HepG2 (cell line): Measurements from ENCODE around the gene INAFM1. TPM values are rescaled to one million over a fixed set of nuclear protein-coding genes. Genes with fewer than 3 reads are reported as not detected.

ENCODE experiments used
- ATAC-seq: fragments of 200-7000 bp; cut with Tn5 transposase; 3 replicates; pipeline ENCODE4 v1.9.1; 2020; ENCODE audit warnings: mild to moderate bottlenecking, moderate library complexity
- BruUV-seq: library from RNA; stranded (reverse); fragments of 400-500 nt; replicated peaks from 2 replicates; lab custom pipeline; 2021; lab: Mats Ljungman, UMichigan
- CTCF ChIA-PET: fragments of 300-600 bp; formaldehyde crosslinking; extraction: SDS; loops from one replicate; lab custom pipeline; 2021; ENCODE audit warnings: low total read pairs, inconsistent platforms, low intra/inter-chr PET ratio; lab: Yijun Ruan, JAX
- POLR2A ChIA-PET: fragments of 350-600 bp; sonication (Branson Sonifier 250); formaldehyde crosslinking; loops from one replicate; lab custom pipeline; 2020; ENCODE audit warnings: antibody characterized with exemption, inconsistent platforms; lab: Yijun Ruan, JAX
- DNase-seq: peaks from one replicate; pipeline ENCODE4 v3.0.0-alpha.2; 2015; ENCODE audit warnings: low spot score
- FAIRE-seq: peaks from 3 replicates; lab custom pipeline; 2011; peaks lifted over from hg19 to GRCh38; lab: Jason Lieb, UNC
- H2AFZ ChIP-seq: one replicate; pipeline ENCODE4 v1.6.1; 2011; ENCODE audit warnings: low read length, inconsistent platforms
- H3K27ac ChIP-seq: fragments of 300-600 bp; 3 replicates; pipeline ENCODE4 v1.8.0; 2011; ENCODE audit warnings: mixed run types, mild to moderate bottlenecking, mixed read lengths, low read length, inconsistent platforms; ENCODE audit not compliant: insufficient read depth; ENCODE audit errors: extremely low read length
- H3K27me3 ChIP-seq, 2 experiments: fragments of 200-600 bp in 1 of 2; 2 replicates in 1 of 2; 3 replicates in 1 of 2; pipeline versions ENCODE4 v1.6.0 to v1.8.0; 2011; ENCODE audit warnings: low read length in 2 of 2, mild to moderate bottlenecking in 2 of 2, moderate library complexity in 2 of 2, inconsistent platforms in 1 of 2; ENCODE audit not compliant: insufficient read depth in 2 of 2, control insufficient read depth in 1 of 2
- H3K36me3 ChIP-seq, 2 experiments: fragments of 200-600 bp in 1 of 2; replicated peaks in 1 of 2; 2 replicates in 1 of 2; 3 replicates in 1 of 2; pipeline versions ENCODE4 v1.5.1 to v1.8.0; 2011; ENCODE audit warnings: low read length in 2 of 2, inconsistent platforms in 1 of 2; ENCODE audit not compliant: insufficient read depth in 2 of 2, control insufficient read depth in 1 of 2
- H3K4me1 ChIP-seq: 2 replicates; pipeline ENCODE4 v1.5.1; 2012; ENCODE audit warnings: low read length, inconsistent platforms; ENCODE audit not compliant: insufficient read depth
- H3K4me2 ChIP-seq: 2 replicates; pipeline ENCODE4 v1.6.0; 2011; ENCODE audit warnings: low read depth, low read length, inconsistent platforms
- H3K4me3 ChIP-seq, 3 experiments: fragments of 200-600 bp in 1 of 3; sonication (generic), shearing (Covaris generic) in 1 of 3; replicated peaks in 1 of 3; 2 replicates each; pipeline ENCODE4 v1.5.1; 2011 to 2016; ENCODE audit warnings: low read length in 3 of 3, inconsistent platforms in 2 of 3, low read depth in 2 of 3, mild to moderate bottlenecking in 2 of 3, control low read depth in 1 of 3, mixed read lengths in 1 of 3; ENCODE audit not compliant: insufficient read depth in 1 of 3
- H3K79me2 ChIP-seq: one replicate; pipeline ENCODE4 v1.6.1; 2011; ENCODE audit warnings: low read length, inconsistent platforms; ENCODE audit not compliant: insufficient read depth
- H3K9ac ChIP-seq: 2 replicates; pipeline ENCODE4 v1.6.0; 2011; ENCODE audit warnings: mild to moderate bottlenecking, low read depth, low read length, inconsistent platforms; ENCODE audit not compliant: insufficient read depth
- H3K9me3 ChIP-seq: 2 replicates; pipeline ENCODE4 v1.5.1; 2012; ENCODE audit warnings: mild to moderate bottlenecking, low read length
- H4K20me1 ChIP-seq: 2 replicates; pipeline ENCODE4 v1.6.0; 2011; ENCODE audit warnings: inconsistent platforms, mild to moderate bottlenecking, low read length, moderate library complexity; ENCODE audit not compliant: insufficient read depth
- ARNT2 ChIP-seq: sonication (generic); formaldehyde crosslinking; IDR thresholded peaks from 2 replicates; pipeline ENCODE4 v1.8.0; 2022; ENCODE audit warnings: mild to moderate bottlenecking, low read depth, missing genetic modification reagents, moderate library complexity
- DPF2 ChIP-seq: sonication (generic); formaldehyde crosslinking; IDR thresholded peaks from 2 replicates; pipeline ENCODE4 v1.4.0; 2020; ENCODE audit warnings: mild to moderate bottlenecking, low read depth, missing genetic modification reagents, borderline replicate concordance
- GATAD2A ChIP-seq: IDR thresholded peaks from 2 replicates; pipeline ENCODE4 v1.6.1; 2016
- HNRNPH1 ChIP-seq: fragments of 200-400 bp; formaldehyde crosslinking; optimal IDR thresholded peaks from 2 replicates; pipeline ENCODE3; 2017; ENCODE audit warnings: mild to moderate bottlenecking, low read depth, low read length
- MYNN ChIP-seq: sonication (generic); formaldehyde crosslinking; IDR thresholded peaks from 2 replicates; pipeline ENCODE4 v1.4.0; 2020; ENCODE audit warnings: mild to moderate bottlenecking, low read depth, missing genetic modification reagents
- SETDB1 ChIP-seq: sonication (generic); formaldehyde crosslinking; IDR thresholded peaks from 2 replicates; pipeline ENCODE4 v1.5.1; 2020; ENCODE audit warnings: missing genetic modification reagents, mild to moderate bottlenecking, borderline replicate concordance
- ZBTB38 ChIP-seq: sonication (generic); formaldehyde crosslinking; IDR thresholded peaks from 2 replicates; pipeline ENCODE4 v1.5.1; 2020; ENCODE audit warnings: mild to moderate bottlenecking, missing genetic modification reagents
- ZIK1 ChIP-seq: sonication (generic); formaldehyde crosslinking; IDR thresholded peaks from 2 replicates; pipeline ENCODE4 v1.5.0; 2020; ENCODE audit warnings: mild to moderate bottlenecking, low read depth, missing genetic modification reagents, borderline replicate concordance
- ZKSCAN1 ChIP-seq: fragments of 150-350 bp; IDR thresholded peaks from 2 replicates; pipeline ENCODE4 v1.6.1; 2014; ENCODE audit warnings: low read length
- ZNF230 ChIP-seq: sonication (generic); formaldehyde crosslinking; IDR thresholded peaks from 2 replicates; pipeline ENCODE4 v1.4.0; 2020; ENCODE audit warnings: mild to moderate bottlenecking, missing genetic modification reagents
- ZNF446 ChIP-seq: sonication (generic); formaldehyde crosslinking; IDR thresholded peaks from 2 replicates; pipeline ENCODE4 v1.5.0; 2020; ENCODE audit warnings: mild to moderate bottlenecking, missing genetic modification reagents
- ZNF468 ChIP-seq: sonication (generic); formaldehyde crosslinking; IDR thresholded peaks from 2 replicates; pipeline ENCODE4 v1.8.0; 2022; ENCODE audit warnings: mild to moderate bottlenecking, moderate library complexity, missing genetic modification reagents
- ZNF672 ChIP-seq: sonication (generic); formaldehyde crosslinking; IDR thresholded peaks from 2 replicates; pipeline ENCODE4 v1.8.1; 2022; ENCODE audit warnings: missing genetic modification reagents
- ZNF720 ChIP-seq: sonication (generic); formaldehyde crosslinking; IDR thresholded peaks from 2 replicates; pipeline ENCODE4 v1.4.0; 2020; ENCODE audit warnings: missing genetic modification reagents
- WGBS: methylation state at CpG from one replicate; pipeline ENCODE4 v1.1.6; 2017; ENCODE audit warnings: low lambda C conversion rate; 5-methylcytosine and 5-hydroxymethylcytosine counted together
- in situ Hi-C: cut with HindIII; loops from 2 replicates; pipeline ENCODE4 v1.10.0; 2017; ENCODE audit warnings: low pct_unique_long_range_greater_than_20kb; ENCODE audit not compliant: extremely low pct_ligation_motif_present
- intact Hi-C: fragments of 100-400 bp; cut with micrococcal nuclease; formaldehyde crosslinking; loops from one replicate; pipeline ENCODE4 v1.10.0; 2022; ENCODE audit not compliant: unreplicated experiment
- polyA plus RNA-seq, 8 experiments: library from polyadenylated mRNA; depleted of rRNA in 3 of 8; stranded (reverse) in 7 of 8; unstranded in 1 of 8; fragments of >200 nt; fragmentation: Illumina TruSeq in 4 of 8; extraction: Trizol in 4 of 8; gene quantifications; 2 replicates each; pipeline versions ENCODE4 v1.2.1 to v1.2.3, GENCODE V29; 2011 to 2016; ENCODE audit warnings: low read depth in 4 of 8, missing spikeins in 1 of 8, mixed read lengths in 1 of 8; ENCODE audit not compliant: insufficient read depth in 1 of 8
- total RNA-seq, 5 experiments: library from RNA; depleted of rRNA; stranded (reverse); fragments of >200 nt; fragmentation: Illumina TruSeq; extraction: Trizol; gene quantifications; 2 replicates each; pipeline ENCODE4 v1.2.3, GENCODE V29; 2016; ENCODE audit warnings: low read depth in 1 of 5
- TF ChIP-seq, protein P1 (sequence below): sonication (generic); formaldehyde crosslinking; IDR thresholded peaks from 2 replicates; pipeline ENCODE4 v1.8.0; 2022; ENCODE audit warnings: mild to moderate bottlenecking, missing genetic modification reagents, moderate library complexity
- TF ChIP-seq, protein P2 (sequence below): sonication (generic); formaldehyde crosslinking; IDR thresholded peaks from 2 replicates; pipeline ENCODE4 v1.9.0; 2021; ENCODE audit warnings: mild to moderate bottlenecking, missing genetic modification reagents

The INAFM1 gene
- total and polyA plus RNA-seq, 2 of the 13 experiments (the other 11 are each of a cell fraction or from before 2014, with no cell fraction given), result 0.88 to 1.9 TPM

DNA sequence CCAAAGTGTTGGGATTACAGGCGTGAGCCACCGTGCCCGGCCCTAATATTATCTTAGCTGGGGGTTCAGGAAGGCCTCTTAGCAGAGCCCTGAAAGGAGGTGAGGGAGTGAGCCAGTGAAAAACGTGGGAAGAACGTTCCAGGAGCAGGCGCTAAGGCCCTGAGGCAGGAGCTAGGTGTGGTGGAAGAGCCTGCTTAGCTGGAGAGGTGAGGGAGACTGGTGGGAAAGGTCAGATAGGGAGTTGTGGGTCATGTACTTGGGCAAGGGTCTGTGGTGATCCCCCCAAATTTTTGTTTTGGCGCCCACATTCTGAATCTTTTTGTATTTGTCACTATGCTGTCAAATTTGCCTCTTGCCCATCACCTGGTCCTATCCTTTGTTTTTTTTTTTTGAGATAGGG is 5.1 kb upstream of the INAFM1 start (continued):
- TF ChIP-seq, protein P1, sequence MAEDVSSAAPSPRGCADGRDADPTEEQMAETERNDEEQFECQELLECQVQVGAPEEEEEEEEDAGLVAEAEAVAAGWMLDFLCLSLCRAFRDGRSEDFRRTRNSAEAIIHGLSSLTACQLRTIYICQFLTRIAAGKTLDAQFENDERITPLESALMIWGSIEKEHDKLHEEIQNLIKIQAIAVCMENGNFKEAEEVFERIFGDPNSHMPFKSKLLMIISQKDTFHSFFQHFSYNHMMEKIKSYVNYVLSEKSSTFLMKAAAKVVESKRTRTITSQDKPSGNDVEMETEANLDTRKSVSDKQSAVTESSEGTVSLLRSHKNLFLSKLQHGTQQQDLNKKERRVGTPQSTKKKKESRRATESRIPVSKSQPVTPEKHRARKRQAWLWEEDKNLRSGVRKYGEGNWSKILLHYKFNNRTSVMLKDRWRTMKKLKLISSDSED (CRISPR knock-in tag), result no peak

DNA sequence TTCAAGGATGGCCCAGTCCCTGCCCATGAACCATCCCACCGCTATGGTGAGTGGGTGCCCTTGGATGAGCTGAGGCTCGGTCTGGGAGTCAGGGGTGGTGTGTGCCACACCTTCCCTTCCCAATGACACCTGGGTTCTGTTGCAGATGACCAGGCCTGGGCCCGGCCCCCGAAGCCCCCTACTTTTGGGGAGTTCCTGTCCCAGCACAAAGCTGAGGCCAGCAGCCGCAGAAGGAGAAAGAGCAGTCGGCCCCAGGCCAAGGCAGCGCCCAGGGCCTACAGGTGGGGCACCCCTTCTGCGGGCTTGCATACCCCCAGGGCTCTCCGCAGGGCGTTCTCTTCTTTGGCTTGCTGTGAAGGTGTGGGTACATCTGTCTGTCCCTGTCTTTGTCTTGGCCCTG is 4.3 kb upstream of the INAFM1 start:
- H3K4me3 ChIP-seq, result no peak overlapping the region
- POLR2A ChIA-PET, result interaction anchor here (1.2 kb wide), 1 partner anchor 60 kb away, joined by 3 read pairs; no protein-coding TSS in a partner anchor
- no peak for TF ChIP-seq MYNN (CRISPR knock-in tag)
- TF ChIP-seq ZNF468, result no peak
- no peak for TF ChIP-seq GATAD2A (CRISPR knock-in tag)
- no peak for TF ChIP-seq SETDB1
- TF ChIP-seq, protein P2, sequence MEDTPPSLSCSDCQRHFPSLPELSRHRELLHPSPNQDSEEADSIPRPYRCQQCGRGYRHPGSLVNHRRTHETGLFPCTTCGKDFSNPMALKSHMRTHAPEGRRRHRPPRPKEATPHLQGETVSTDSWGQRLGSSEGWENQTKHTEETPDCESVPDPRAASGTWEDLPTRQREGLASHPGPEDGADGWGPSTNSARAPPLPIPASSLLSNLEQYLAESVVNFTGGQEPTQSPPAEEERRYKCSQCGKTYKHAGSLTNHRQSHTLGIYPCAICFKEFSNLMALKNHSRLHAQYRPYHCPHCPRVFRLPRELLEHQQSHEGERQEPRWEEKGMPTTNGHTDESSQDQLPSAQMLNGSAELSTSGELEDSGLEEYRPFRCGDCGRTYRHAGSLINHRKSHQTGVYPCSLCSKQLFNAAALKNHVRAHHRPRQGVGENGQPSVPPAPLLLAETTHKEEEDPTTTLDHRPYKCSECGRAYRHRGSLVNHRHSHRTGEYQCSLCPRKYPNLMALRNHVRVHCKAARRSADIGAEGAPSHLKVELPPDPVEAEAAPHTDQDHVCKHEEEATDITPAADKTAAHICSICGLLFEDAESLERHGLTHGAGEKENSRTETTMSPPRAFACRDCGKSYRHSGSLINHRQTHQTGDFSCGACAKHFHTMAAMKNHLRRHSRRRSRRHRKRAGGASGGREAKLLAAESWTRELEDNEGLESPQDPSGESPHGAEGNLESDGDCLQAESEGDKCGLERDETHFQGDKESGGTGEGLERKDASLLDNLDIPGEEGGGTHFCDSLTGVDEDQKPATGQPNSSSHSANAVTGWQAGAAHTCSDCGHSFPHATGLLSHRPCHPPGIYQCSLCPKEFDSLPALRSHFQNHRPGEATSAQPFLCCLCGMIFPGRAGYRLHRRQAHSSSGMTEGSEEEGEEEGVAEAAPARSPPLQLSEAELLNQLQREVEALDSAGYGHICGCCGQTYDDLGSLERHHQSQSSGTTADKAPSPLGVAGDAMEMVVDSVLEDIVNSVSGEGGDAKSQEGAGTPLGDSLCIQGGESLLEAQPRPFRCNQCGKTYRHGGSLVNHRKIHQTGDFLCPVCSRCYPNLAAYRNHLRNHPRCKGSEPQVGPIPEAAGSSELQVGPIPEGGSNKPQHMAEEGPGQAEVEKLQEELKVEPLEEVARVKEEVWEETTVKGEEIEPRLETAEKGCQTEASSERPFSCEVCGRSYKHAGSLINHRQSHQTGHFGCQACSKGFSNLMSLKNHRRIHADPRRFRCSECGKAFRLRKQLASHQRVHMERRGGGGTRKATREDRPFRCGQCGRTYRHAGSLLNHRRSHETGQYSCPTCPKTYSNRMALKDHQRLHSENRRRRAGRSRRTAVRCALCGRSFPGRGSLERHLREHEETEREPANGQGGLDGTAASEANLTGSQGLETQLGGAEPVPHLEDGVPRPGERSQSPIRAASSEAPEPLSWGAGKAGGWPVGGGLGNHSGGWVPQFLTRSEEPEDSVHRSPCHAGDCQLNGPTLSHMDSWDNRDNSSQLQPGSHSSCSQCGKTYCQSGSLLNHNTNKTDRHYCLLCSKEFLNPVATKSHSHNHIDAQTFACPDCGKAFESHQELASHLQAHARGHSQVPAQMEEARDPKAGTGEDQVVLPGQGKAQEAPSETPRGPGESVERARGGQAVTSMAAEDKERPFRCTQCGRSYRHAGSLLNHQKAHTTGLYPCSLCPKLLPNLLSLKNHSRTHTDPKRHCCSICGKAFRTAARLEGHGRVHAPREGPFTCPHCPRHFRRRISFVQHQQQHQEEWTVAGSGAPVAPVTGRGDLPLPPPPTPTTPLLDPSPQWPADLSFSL (CRISPR knock-in tag), result no peak
- no peak for TF ChIP-seq ZIK1
- TF ChIP-seq ZNF230, result no peak
- TF ChIP-seq ZNF446, result no peak
- no peak for TF ChIP-seq ZNF672 (CRISPR knock-in tag)
- no peak for TF ChIP-seq HNRNPH1
- no peak for TF ChIP-seq DPF2 (CRISPR knock-in tag)
- no peak for TF ChIP-seq ARNT2
- TF ChIP-seq ZNF720 (CRISPR knock-in tag), result no peak
- no peak for TF ChIP-seq ZBTB38 (CRISPR knock-in tag)
- TF ChIP-seq ZKSCAN1, result no peak

More for the DNA sequence above, 4.3 kb upstream of the INAFM1 start:
- no peak for FAIRE-seq
- Histone ChIP-seq H3K79me2 (no peaks in the 10 kb centered on the region), H2AFZ (no peak overlapping the region), H3K9me3 (no peaks in the 10 kb centered on the region), H3K27ac (no peak overlapping the region), H3K27me3 (no peaks in the 10 kb centered on the region), H4K20me1 (no peaks in the 10 kb centered on the region), H3K9ac (no peak overlapping the region), H3K4me2 (no peak overlapping the region), H3K36me3 (peaks cover 12 to 30% of the 10 kb centered on the region in 2 experiments; a peak in 4 of 5 replicates), H3K4me1 (peaks cover 12% of the 10 kb centered on the region)
- in situ Hi-C loops (no loop called here), intact Hi-C loops (no loop called here)
- no peak for ATAC-seq
- WGBS, result 100% methylated on average over 4 of the region's 10 CpGs
- BruUV-seq, result no TSS peak
- DNase-seq, result no peak
- CTCF ChIA-PET, result no interaction called here
